Ureter (tissue), 1 donor: ENCODE measurements around the gene SLC12A8. TPM values are rescaled to one million over a fixed set of nuclear protein-coding genes. Genes with fewer than 3 reads are reported as not detected.

Experiments used
- DNase-seq: peaks from one replicate; pipeline ENCODE4 v3.0.0-alpha.2; 2020; ENCODE audit warnings: low spot score
- total RNA-seq: library from RNA; stranded (reverse); gene quantifications from one replicate; pipeline ENCODE4 v1.2.4, GENCODE V29; 2023
- donor health status: DM: yes; HTN: yes; CAD: no.

Gene SLC12A8
- total RNA-seq, 1 donor from 2014 or later: 6.1 TPM

DNA sequence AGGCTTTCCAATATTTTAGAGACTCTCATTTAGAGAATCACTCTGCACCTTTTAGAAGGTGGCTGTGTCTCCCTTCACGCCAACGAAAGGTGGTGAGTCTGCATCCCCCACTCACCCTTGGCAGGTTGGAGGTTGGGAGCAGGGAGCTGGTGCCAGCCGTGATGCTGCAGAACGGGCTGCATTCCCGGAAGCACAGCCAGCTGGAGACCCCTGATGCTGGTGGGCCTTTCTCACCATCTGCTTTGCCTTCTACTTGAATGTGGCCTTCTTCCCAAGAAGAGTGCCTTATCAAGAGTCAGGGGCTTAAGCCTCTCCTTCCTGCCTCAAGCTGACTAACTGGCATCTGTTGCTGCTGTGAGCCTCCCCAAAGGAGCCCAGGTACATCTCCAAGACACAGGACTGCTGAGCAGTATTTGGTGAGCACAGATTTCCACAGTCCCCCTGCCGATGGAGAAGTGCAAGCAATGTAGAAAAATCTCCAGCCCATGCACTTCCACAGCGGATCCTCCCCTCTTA lies 139.1 kb downstream of the SLC12A8 start:
- DNase-seq: peak; percentile 12

DNA sequence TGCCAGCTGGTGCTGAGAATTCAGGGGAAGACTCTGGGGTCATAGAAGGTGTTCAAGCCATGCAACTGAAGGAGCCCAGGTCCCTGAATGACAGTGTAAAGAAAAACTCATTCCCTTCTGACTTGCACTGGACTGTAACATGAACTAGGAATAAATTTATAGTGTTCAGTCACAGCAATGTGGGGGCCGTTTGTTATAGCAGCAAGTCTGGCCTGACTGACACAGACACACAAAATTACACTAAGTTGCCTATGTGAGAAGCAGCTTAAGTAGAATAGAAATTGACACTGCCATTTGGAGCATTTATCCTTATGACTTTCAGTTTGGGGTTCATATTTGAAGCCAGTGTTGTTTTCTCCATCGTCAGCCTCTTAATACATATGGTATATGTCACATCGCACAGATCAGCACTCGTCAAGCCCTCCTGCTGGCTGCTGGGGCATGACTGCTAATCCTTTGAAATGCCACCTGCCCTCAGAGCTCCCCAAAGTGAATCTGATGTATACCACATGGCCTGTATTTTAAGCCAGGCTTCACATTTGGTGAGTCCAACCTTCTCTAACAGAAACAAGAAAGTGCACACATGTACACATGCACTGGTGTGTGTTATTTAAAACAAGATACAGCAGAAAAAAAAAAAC lies 139.7 kb downstream of the SLC12A8 start:
- no peak for DNase-seq

DNA sequence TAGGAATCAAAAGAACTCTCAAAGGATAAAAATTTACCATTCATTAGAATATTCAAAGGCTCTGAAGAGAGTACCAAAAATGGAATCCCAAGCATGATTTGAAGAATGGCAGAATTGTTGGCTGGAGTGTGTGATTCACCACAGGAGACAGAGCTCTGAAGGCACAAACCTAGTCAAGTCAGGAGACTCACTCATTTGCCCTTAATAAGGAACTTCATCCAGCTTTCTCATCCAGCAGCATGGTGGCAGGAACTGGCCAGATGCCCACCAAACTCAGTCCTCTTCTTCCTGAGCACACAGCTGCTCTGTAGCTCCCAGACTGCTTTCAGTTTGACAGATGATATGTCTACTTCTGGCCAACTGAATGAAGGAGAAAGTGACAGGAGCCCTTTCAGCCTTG lies 140.2 kb downstream of the SLC12A8 start:
- no peak for DNase-seq

DNA sequence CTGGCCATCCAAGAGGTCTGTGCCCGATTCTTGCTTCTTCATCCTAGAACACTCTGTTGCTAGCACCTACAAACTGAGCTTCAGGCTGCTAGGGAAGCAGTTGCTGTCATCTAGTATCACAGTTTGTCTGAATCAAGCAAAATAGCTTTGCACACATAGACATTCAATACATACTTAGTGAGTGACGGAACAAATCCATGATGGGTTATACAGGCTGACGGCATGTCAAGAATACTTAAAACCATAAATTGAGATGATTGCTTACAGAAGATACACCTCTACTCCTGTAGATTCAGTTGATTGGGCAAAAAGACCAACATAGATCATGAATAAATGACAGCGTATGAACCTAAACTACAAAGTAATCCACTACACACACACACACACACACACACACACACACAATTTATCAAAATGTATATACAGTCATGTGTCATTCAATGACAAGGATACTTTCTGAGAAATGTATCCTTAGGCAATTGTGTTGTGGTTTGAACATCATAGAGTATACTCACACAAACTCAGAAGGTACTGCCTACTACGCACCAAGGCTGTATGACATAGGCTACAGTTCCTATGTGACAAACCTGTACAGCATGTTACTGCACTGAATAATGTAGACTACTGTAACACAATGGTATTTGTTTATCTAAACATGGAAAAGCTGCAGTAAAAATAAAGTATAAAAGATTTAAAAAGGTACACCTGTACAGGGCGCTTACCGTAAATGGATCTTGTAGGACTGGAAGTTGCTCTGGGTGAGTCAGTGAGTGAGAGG lies 142.4 kb downstream of the SLC12A8 start:
- no peak for DNase-seq

DNA sequence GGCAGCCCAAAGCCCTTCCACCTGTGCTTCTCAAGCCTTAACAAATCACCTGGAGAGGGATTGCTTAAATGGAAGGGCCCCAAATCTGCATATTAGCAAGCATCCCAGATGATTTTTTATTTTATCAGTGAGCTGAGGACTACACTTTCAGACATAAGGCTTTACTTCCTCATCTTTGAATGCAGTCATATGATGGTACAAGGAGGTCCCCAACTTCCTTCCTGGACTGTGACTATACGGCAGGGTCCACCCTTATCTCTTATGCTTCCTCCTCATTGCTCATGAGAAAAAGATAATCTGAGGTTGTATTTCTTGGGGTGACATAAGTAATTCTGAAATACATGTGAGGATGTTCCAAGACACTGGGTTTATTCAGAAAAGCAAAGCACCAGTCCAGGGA lies 143.1 kb downstream of the SLC12A8 start:
- no peak for DNase-seq

DNA sequence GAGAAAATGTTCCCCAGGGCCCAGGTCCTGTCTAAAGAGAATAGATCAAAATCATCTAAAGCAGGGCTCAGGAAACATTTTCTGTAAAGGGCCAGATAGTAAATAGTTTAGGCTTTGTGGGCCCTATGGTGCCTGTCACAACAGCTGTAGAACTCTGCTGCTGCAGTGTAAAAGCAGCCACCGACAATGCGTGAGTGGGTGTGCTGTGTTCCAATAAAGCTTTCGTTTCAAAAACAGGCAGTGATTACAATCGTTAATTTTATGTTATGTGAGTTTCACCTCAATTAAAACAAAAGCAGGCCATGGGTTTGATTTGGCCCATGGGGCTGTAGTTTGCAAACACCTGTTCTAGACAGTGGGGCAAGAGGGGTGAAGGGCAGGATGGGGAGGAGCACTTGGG lies 144.3 kb downstream of the SLC12A8 start:
- no peak for DNase-seq

DNA sequence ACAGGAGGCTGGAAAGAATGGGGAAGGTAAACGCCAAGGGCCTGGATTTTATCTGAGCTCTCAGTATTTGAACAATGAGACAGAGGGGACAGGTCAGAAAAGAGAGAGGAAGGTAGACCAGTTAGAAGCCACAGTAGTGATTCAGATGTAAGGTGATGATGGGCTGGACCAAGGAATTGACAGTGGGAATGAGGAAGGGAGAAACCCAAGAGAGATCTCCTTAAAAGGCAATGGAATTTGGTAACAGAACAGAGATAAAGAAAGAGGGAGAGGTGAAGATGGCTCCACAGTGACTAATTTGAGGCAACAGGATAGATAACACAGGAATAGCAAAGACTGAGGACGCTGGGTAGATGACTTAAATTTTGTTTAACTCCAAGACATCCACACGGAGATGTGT lies 145.3 kb downstream of the SLC12A8 start:
- DNase-seq: no peak

DNA sequence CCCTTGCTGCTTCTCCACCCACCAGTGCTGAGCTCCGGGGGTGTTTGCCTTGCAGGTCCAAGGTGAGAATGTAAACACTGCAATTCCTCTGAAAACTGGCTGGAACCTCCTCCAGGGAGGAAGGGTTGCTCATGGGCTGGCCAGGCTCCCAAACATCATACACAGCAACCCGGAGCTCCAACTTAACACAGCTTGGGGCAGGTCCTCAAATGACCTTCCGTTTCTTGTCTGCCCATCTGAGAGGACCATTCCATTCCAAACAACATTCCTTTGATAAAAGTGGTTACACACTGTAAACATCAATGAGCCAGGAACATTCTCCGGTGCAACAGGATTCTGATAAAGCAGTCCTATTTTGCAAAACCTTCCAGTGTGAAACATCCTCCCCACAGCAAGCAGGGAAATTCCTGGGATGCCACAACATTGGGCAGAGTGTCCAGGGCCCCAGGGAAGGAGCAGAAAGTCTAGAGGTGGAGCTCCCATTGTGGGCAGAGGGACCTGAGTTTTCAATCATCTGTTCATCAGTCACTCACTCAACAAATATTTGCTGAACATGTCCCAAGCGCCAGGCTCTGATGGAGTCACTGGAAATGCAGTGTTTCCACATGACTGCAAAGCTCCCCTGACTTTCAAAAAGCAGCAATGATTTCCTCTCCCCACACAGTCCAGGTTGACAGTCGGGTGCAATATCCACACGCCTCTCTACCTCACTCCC lies 149.5 kb downstream of the SLC12A8 start:
- DNase-seq: no peak

DNA sequence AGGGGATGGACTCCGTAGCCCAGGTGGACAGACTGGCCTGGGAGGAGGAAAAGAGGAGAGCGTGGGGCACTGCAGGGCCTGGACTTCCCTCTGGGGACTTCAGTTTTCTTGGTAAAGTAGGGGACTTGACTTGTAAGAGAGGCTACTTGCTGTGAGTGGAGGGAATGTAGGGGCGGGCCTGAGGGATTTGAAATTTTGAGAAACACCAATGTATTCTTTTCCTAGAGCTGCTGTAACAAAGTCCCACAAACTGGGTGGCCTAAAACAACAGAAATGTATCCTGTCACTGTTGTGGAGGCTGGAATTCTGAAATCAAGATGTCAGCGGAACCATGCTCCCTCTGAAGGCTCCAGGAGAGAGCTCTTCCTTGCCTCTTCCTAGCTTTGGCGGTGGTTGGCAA lies 150.9 kb downstream of the SLC12A8 start:
- DNase-seq: no peak

DNA sequence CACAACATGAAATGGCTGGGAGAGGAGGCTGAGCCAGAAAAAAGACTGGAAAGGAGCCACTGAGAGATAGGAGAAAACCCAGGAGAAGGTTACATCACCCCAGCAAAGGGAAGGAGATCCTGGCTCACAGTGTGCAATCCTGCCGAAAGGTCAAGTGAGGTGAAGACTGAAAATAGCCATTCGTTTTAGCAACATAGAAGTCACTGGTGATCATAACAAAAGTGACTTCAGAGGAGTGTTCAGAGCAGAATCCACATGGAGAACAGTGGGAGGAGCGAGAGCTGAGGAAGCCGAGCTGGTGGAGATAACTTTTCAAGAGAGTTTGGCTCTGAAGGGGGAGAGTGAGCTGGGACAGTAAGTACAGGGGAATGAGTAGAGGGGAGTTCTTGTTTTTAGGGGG lies 151.4 kb downstream of the SLC12A8 start:
- DNase-seq: peak; percentile 57

DNA sequence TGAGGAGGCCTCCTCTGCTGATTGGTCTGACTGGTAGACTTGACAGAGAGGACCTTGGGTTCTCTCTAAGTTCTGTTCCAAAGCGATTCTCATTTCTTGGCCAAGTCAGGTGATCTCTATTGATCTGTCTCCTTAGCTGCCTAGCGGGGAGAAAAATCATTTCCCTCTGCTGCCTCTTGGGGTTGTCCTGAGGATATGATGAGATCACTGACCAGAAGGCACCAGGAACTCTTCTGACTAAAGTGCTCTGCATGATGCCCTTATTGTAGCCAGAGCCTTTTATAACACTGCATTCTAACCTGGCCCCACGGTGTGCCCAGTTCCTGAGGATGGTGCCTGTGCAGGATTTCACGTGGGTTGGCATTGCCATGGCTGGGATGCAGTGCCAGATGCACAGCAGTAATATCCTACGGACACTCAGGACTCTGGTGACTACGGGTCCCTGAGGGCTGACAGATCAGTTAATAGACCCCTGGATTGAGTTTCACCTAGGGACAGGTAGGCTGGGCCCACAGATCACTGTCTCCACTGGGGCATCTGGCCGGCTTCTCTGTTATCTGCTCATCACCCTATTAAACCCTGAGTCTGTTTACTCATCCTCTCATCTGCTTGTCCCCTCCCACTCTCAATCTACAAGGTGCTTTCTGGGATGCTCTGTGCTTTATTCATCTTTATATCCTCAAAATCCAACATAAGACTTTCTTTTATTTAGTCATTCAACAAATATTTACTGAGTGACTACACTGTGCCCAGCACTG lies 152.9 kb downstream of the SLC12A8 start:
- DNase-seq: no peak

DNA sequence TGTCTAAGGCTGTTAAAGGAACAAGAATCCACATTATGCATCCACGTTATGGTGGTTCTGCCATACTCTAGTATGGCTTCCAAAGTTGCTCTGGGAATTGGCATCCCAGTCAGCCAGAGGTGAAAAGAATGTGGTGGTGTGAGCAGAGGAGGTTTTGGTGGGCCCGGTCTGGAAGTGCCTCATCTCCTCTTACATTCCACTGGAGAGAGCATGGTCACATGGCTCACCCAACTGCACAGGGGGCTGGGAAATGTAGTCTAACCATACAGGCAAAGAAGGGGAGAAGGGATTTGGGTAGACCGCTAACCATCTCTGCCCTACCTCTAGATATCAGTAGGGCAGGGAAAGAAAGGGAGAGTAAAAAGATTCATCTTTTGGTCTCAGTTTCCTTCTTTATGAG lies 153.6 kb downstream of the SLC12A8 start:
- DNase-seq: no peak

DNA sequence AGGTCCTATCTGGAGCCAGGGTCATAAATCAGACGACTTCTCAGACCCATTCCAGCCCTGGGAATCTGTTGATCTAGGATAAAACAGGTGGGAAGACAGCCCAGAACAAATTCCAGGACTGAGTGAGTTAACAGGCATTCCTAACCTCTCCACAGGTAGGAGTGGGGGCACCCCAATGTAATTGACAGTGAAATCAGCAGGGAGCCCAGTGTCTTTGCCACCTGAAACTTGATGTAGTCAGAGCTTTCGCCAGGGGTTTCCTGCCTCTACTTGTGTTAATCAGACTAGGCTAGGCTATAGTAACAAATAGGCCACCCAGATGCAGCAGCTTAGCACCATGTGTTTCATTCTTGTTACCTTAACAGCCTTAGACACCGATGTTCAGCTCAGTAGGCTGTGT lies 154.0 kb downstream of the SLC12A8 start:
- DNase-seq: no peak

DNA sequence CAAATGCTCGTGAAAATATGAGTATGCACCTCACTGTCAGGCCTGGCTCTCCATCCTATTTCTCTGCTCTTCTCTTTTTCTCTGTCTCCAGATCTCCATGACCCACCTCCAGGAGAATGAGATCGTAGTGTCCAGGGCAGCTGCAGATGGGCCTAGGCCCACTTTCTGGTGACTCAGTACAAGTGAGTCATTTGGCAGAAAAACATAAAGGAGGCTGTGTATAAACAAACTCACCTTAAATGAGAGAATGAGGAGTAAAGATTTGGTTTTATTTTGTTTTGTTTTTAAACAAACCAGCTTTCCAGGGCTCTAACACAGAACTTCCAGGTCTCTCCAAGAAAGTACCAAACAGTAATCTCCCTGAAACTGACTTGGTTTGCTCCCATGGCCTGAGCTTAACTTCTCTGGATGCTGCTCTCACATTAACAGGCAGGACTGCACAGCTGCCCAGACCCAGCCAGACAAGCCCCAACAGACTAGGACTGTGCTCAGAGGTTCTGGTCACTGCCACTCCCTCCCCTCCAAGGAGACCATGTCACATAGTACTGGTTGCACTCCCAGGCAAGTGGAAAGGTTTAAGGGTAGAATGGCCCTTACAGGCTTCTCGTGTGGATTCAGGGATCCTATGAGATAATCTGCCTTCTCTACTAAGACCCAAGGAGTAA lies 155.2 kb downstream of the SLC12A8 start:
- peak; percentile 48 for DNase-seq

DNA sequence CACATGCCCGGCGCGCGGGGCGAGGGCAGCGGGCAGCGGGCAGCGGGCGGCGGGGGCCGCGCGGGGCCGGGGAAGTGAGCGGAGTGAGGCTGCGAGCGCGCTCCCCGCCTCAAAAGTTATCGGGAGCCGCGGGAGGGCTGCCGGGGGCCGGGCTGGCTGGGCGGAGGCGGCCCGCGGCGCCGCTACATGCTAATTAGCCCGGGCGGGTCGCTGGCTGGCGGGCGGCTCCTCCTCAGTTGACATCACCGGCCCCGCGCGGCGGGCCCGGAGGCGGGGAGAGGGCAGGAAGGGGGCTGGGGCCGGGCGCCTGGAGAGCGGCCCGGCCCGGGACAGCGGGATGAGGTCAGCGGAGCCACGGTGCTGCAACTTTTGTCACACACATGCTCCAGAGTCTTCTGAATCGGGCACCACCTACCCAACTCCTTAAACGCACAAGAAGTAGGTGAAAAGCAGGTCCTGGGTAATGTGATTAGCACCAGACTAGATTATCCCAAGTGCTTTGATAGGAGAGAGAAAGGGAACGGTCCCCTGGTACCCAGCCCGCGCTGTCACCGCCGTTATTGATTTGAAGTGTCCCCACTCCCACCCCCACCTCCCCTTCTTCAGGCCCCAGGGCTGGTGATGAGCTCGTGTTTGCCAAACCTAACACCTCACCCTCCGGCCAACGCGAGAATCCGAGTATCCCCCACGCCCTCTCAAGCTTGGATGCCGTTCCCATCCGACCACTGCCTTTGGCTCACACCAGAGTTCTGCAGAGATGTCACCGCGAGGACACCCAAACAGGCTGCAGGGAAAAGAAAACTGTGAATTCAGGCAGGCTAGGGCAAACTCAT lies 156.4 kb downstream of the SLC12A8 start, which contains the start of gene HEG1:
Gene HEG1, minus strand, starts transcription at position 85 of the 833 bp plus-strand sequence. CDS start 107 bp downstream, outside the sequence.
- DNase-seq: peak; percentile 87

DNA sequence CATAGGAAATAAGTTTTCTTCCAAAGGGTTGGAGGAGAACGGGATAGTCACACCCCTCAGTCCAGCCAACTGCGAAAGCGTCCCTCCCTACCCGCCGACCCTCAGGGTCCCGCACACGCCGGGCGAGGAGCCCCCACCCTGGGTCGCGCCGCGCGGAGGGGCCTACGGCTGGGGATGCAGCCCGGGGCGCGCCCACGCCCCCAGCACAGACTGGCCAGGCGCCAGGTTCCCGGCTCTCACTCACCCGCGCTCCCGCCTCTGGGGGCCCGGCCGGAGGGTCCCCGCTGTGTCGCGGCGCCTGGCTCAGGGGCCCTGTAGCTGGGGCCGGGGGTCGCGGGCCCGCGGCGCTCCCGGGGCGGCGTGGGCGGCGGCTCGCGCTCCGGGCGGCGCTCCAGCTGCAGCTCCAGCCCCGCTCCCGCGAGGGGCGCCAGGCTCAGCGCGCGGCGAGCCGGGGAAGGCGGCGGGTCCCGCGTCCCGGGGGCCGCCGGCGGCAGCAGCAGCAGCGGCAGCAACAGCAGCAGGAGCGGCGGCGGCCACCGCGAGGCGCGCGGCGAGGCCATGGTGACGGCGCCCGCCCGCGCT lies 157.1 kb downstream of the SLC12A8 start:
- no peak for DNase-seq

DNA sequence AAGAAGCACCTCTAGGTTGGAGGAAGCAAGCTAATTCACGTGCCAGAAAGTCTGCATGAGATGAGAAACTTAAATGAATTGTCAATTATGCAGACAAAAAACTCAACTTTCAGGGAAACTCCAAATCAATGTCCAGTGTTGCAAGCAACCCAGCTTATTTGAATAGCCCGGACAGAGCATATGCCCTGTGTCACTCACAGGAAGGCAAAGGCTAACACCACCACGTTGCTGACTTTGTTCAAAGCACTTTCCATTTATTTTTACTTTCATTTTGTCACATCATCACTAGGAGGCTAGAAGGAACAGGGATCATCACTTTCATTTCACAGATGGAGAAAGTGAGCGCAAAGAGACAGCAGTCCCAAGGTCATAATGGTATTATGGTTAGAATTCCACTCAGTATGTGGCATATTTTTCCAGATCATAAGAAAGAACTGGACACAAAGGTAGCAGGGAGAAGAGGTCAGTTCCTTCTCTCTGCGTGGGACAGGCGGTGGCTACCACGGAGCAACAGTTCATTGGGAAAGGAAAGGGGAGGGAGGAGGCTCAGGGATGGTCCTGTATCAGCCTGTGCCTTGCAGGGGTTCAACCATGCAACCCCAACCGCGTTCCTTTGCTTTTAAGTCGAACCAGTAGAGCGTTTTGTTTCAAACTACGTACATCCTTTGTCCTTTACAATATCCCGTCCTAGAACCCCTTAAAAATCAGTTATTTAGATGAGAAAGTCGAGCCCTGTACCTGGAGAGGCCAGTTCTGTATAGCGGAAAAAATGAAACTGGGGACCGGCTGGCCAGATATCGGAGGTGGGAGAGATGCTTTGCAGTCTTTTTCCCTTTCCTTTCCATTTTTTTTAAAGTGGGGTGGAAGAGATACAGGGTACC lies 157.9 kb downstream of the SLC12A8 start:
- DNase-seq: no peak

DNA sequence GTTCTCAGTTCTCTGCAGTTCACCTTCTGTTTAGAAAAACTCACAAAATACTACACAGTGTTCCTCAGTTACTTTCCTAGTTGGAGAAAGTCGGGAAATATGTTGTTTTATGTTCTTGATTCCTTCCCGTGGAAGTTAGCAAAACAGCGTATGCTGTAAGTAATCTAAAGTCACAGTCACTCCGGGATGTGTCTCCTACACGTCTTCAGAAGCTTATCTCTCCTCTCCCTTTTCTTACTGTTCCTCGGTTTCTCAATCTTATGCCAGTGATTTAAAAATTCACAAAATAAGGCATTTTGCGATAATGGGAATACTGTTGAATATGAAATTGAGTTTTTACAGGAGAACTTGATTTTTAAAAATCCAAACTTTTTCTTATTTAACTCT lies 158.5 kb downstream of the SLC12A8 start:
- no peak for DNase-seq

DNA sequence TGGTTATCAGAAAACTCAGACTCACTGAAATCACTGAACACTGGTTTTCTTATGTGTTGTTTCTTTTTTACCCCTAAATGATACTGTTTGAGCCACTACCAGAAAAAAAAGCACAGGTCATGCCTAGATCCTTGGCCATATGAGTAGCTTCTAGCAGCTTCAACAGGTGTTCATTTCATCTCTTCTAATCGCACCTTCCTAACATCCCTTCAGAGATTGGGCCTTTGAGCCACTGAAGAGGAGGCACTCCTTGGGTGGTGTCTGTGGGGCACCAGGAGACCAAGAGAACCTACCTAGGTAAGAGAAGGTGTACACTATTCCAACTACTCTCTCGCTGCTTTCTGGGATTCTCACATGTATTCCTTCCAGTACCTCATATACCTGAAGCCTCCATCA lies 159.2 kb downstream of the SLC12A8 start:
- no peak for DNase-seq
